ENCODE measurements around the gene ZNF346. TPM values are rescaled to one million over a fixed set of nuclear protein-coding genes. Genes with fewer than 3 reads are reported as not detected.

ZNF346 gene
- total and polyA plus RNA-seq, 10 donors: 5.9 to 36.3 (median 25.6) TPM

- peaks cover 0 to 25% (median 3%) of the 10 kb centered on the region in 6 donors for H3K4me1 ChIP-seq
- no peaks in the 10 kb centered on the region for H3K27me3 ChIP-seq (replicated peaks in 1 of 7)
- peaks cover 0 to 61% (median 5%) of the 10 kb centered on the region in 6 donors for H3K36me3 ChIP-seq
- no peak overlapping the region for H3K27ac ChIP-seq
- intact Hi-C loops (cut with DNase I; ENCODE audit: low total_unique reads): no loop called here
- WGBS, 5 donors: 42 to 78% (median 63%) methylated on average over 5 of the region's 5 CpGs
- TF ChIP-seq CTCF (IDR thresholded peaks at IDR 0.05 in 8 of 11, conservative IDR thresholded peaks at IDR 0.05 in 3 of 11) (no peak), POLR2AphosphoS5 (IDR thresholded peaks at IDR 0.05) (no peak)
- H3K9me3 ChIP-seq: peaks cover 0 to 8% (median 2%) of the 10 kb centered on the region in 8 donors
- H3K4me3 ChIP-seq: no peak overlapping the region
- no peak for DNase-seq
Measured at GRCh38 chr5:177036443-177036842, 13.9 kb downstream of the ZNF346 start.

GRCh38 chr5:177036921-177037320 is 14.4 kb downstream of the ZNF346 start:
- TF ChIP-seq POLR2A (IDR thresholded peaks at IDR 0.05): no peak
- TF ChIP-seq POLR2AphosphoS5 (IDR thresholded peaks at IDR 0.05): no peak
- TF ChIP-seq CTCF (IDR thresholded peaks at IDR 0.05 in 8 of 11, conservative IDR thresholded peaks at IDR 0.05 in 3 of 11): no peak
- H3K9me3 ChIP-seq: peaks cover 0 to 4% (median 0%) of the 10 kb centered on the region in 8 donors
- peaks cover 0 to 25% (median 3%) of the 10 kb centered on the region in 6 donors for H3K4me1 ChIP-seq
- DNase-seq: no peak
- intact Hi-C loops (cut with DNase I; ENCODE audit: low total_unique reads): no loop called here
- H3K36me3 ChIP-seq: peaks cover 0 to 63% (median 10%) of the 10 kb centered on the region in 6 donors
- H3K27ac ChIP-seq: no peak overlapping the region
- no peak overlapping the region for H3K4me3 ChIP-seq
- WGBS, 5 donors: 86 to 95% (median 91%) methylated on average over 5 of the region's 5 CpGs
- H3K27me3 ChIP-seq (replicated peaks in 1 of 7): no peaks in the 10 kb centered on the region

GRCh38 chr5:177040814-177041420 is 18.4 kb downstream of the ZNF346 start:
- Histone ChIP-seq H3K4me3 (no peak overlapping the region), H3K27ac (no peak overlapping the region), H3K27me3 (replicated peaks in 1 of 7) (no peaks in the 10 kb centered on the region), H3K4me1 (peaks cover 0 to 22% (median 3%) of the 10 kb centered on the region in 6 donors), H3K36me3 (peaks cover 0 to 76% (median 45%) of the 10 kb centered on the region in 6 donors), H3K9me3 (no peaks in the 10 kb centered on the region)
- WGBS, 5 donors: 89 to 94% (median 92%) methylated on average over 3 of the region's 3 CpGs
- no peak for DNase-seq
- TF ChIP-seq POLR2AphosphoS5 (IDR thresholded peaks at IDR 0.05) (no peak), POLR2A (IDR thresholded peaks at IDR 0.05) (no peak), CTCF (IDR thresholded peaks at IDR 0.05 in 8 of 11, conservative IDR thresholded peaks at IDR 0.05 in 3 of 11) (no peak)
- intact Hi-C loops (cut with DNase I; ENCODE audit: low total_unique reads): no loop called here

GRCh38 chr5:177041936-177042335 is 19.4 kb downstream of the ZNF346 start:
- TF ChIP-seq CTCF (IDR thresholded peaks at IDR 0.05 in 8 of 11, conservative IDR thresholded peaks at IDR 0.05 in 3 of 11): no peak
- no peak for TF ChIP-seq POLR2AphosphoS5 (IDR thresholded peaks at IDR 0.05)
- no peak for TF ChIP-seq POLR2A (IDR thresholded peaks at IDR 0.05)
- H3K4me1 ChIP-seq: peaks cover 0 to 12% (median under 1%) of the 10 kb centered on the region in 6 donors
- no peaks in the 10 kb centered on the region for H3K27me3 ChIP-seq (replicated peaks in 1 of 7)
- no peak overlapping the region for H3K27ac ChIP-seq
- no peak for DNase-seq
- intact Hi-C loops (cut with DNase I; ENCODE audit: low total_unique reads): no loop called here
- no peaks in the 10 kb centered on the region for H3K9me3 ChIP-seq
- H3K4me3 ChIP-seq: no peak overlapping the region
- H3K36me3 ChIP-seq: peaks cover 0 to 86% (median 48%) of the 10 kb centered on the region in 6 donors
- 93 to 100% (median 97%) methylated on average over 2 of the region's 2 CpGs for WGBS, 5 donors

All from spleen (tissue), 11 donors.